PFSK-1 (cell line): ENCODE measurements around the gene THOC3.

Source experiments
- POLR2AphosphoS5 ChIP-seq: IDR thresholded peaks from 2 replicates; pipeline ENCODE4 v1.6.1; 2012; ENCODE audit warnings: low read depth, mild to moderate bottlenecking, control low read depth, low read length, moderate library complexity
- SIN3A ChIP-seq: IDR thresholded peaks from 2 replicates; pipeline ENCODE4 v1.6.1; 2012; ENCODE audit warnings: mild to moderate bottlenecking, low read length, moderate library complexity, borderline replicate concordance; ENCODE audit not compliant: insufficient read depth
- TAF1 ChIP-seq: IDR thresholded peaks from 2 replicates; pipeline ENCODE4 v1.6.1; 2012; ENCODE audit warnings: low read length, control low read depth, borderline replicate concordance; ENCODE audit not compliant: insufficient read depth
- TF ChIP-seq, protein P1 (sequence below), 2 experiments: IDR thresholded peaks; 2 replicates each; pipeline versions ENCODE4 v1.6.1 to v1.8.0; 2011 to 2012; ENCODE audit warnings: low read depth in 2 of 2, low read length in 2 of 2, control low read depth in 1 of 2, inconsistent platforms in 1 of 2, mild to moderate bottlenecking in 1 of 2, moderate library complexity in 1 of 2; ENCODE audit not compliant: insufficient read depth in 1 of 2

DNA sequence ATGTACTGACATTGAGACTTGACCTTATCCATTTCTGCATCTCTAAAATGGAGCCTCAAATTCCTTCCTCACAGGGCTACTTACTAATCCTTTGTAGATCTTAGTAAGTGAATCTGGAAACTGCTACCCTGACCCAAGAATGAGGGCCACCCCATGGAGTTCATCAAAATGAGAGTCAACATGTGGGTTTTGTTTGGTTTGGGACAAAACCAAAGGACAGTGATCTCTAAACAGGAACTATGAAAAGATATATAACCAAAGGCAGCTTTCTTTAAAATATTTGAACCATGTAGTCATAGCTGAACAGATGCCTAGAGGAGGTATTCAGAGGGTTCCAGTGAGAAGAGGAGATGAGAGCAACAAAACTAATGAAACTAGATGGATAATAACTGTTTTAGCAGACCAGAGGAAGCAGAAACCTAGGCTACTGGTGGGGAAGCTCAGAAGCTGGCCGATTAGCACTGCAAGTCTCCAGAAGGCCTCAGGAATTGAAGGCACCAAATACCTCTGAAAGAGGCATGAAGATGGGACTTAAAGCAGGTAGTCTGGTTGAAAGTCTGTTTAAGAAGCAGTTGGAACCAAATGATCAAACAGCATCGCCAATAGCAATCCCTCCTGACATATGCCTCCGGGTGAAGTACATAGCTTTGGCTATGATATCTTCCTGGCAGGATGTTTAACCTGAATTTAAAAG is 45.8 kb downstream of the THOC3 start:
- TF ChIP-seq TAF1, result no peak
- TF ChIP-seq, protein P1, sequence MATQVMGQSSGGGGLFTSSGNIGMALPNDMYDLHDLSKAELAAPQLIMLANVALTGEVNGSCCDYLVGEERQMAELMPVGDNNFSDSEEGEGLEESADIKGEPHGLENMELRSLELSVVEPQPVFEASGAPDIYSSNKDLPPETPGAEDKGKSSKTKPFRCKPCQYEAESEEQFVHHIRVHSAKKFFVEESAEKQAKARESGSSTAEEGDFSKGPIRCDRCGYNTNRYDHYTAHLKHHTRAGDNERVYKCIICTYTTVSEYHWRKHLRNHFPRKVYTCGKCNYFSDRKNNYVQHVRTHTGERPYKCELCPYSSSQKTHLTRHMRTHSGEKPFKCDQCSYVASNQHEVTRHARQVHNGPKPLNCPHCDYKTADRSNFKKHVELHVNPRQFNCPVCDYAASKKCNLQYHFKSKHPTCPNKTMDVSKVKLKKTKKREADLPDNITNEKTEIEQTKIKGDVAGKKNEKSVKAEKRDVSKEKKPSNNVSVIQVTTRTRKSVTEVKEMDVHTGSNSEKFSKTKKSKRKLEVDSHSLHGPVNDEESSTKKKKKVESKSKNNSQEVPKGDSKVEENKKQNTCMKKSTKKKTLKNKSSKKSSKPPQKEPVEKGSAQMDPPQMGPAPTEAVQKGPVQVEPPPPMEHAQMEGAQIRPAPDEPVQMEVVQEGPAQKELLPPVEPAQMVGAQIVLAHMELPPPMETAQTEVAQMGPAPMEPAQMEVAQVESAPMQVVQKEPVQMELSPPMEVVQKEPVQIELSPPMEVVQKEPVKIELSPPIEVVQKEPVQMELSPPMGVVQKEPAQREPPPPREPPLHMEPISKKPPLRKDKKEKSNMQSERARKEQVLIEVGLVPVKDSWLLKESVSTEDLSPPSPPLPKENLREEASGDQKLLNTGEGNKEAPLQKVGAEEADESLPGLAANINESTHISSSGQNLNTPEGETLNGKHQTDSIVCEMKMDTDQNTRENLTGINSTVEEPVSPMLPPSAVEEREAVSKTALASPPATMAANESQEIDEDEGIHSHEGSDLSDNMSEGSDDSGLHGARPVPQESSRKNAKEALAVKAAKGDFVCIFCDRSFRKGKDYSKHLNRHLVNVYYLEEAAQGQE (IDR thresholded peaks at IDR 0.05; ENCODE audit: insufficient read depth in 1 of 2, low read depth in 2 of 2, low read length in 2 of 2), result no peak
- no peak for TF ChIP-seq POLR2AphosphoS5
- TF ChIP-seq SIN3A, result no peak
